ENCODE data around the gene RNASEH2C. TPM values are rescaled to one million over a fixed set of nuclear protein-coding genes. Genes with fewer than 3 reads are reported as not detected.

Gene RNASEH2C
- polyA plus RNA-seq, 1 donor (not counting 4 experiments of a cell fraction or from before 2014, with no cell fraction given), result 18.5 TPM

- DNase-seq (ENCODE audit: low read depth, low spot score), result no peak
- Histone ChIP-seq H3K4me2 (ENCODE audit: control insufficient read depth, extremely low read depth, insufficient read depth, low read depth, low read length) (no peak overlapping the region), H3K9ac (ENCODE audit: control insufficient read depth, extremely low read depth, insufficient read depth, low read length) (no peak overlapping the region), H3K4me1 (ENCODE audit: control insufficient read depth, extremely low read depth, insufficient read depth, low read length) (peaks cover 16% of the 10 kb centered on the region), H3K9me1 (ENCODE audit: control insufficient read depth, extremely low read depth, insufficient read depth, low read length) (no peaks in the 10 kb centered on the region), H3K27ac (ENCODE audit: control insufficient read depth, insufficient read depth, low read length) (no peak overlapping the region), H3K27me3 (ENCODE audit: control insufficient read depth, extremely low read depth, insufficient read depth, low read length) (no peaks in the 10 kb centered on the region), H3K9me3 (ENCODE audit: control insufficient read depth, low read depth, low read length) (no peaks in the 10 kb centered on the region), H3K36me3 (ENCODE audit: control insufficient read depth in 2 of 2, extremely low read depth in 1 of 2, insufficient read depth in 2 of 2, low read length in 2 of 2) (peaks cover 35 to 49% of the 10 kb centered on the region in 2 experiments), H3K4me3 (ENCODE audit: control insufficient read depth in 2 of 3, extremely low read depth in 1 of 3, insufficient read depth in 2 of 3, low read depth in 1 of 3, low read length in 3 of 3) (no peak overlapping the region), H2AFZ (ENCODE audit: control insufficient read depth, low read length) (no peak overlapping the region), H4K20me1 (ENCODE audit: control insufficient read depth, extremely low read depth, insufficient read depth, low read length) (peaks cover 4% of the 10 kb centered on the region), H3K79me2 (ENCODE audit: control insufficient read depth, insufficient read depth, low read length) (peaks cover 36% of the 10 kb centered on the region)
- no peak for FAIRE-seq
- dilution Hi-C loops (cut with MboI; ENCODE audit: extremely low pct_ligation_motif_present, low sequenced_read_pairs), result no loop called here
- TF ChIP-seq CTCF (optimal IDR thresholded peaks at IDR 0.05 in 1 of 3, IDR thresholded peaks at IDR 0.05 in 1 of 3, conservative IDR thresholded peaks at IDR 0.05 in 1 of 3; ENCODE audit: extremely low read depth in 1 of 3, insufficient read depth in 2 of 3, low read length in 3 of 3) (no peak), EZH2 (IDR thresholded peaks at IDR 0.05; ENCODE audit: low read length) (no peak)
These were observed 4.3 kb downstream of the RNASEH2C start for GRCh38 chr11:65716302-65716701.

- FAIRE-seq, result no peak
- H3K4me3 ChIP-seq (ENCODE audit: control insufficient read depth in 2 of 3, extremely low read depth in 1 of 3, insufficient read depth in 2 of 3, low read depth in 1 of 3, low read length in 3 of 3), result no peak overlapping the region
- H3K9me3 ChIP-seq (ENCODE audit: control insufficient read depth, low read depth, low read length), result no peaks in the 10 kb centered on the region
- H3K9me1 ChIP-seq (ENCODE audit: control insufficient read depth, extremely low read depth, insufficient read depth, low read length), result no peaks in the 10 kb centered on the region
- H4K20me1 ChIP-seq (ENCODE audit: control insufficient read depth, extremely low read depth, insufficient read depth, low read length), result peaks cover under 1% of the 10 kb centered on the region
- no peak overlapping the region for H3K4me2 ChIP-seq (ENCODE audit: control insufficient read depth, extremely low read depth, insufficient read depth, low read depth, low read length)
- H3K79me2 ChIP-seq (ENCODE audit: control insufficient read depth, insufficient read depth, low read length), result peaks cover 27% of the 10 kb centered on the region
- H3K4me1 ChIP-seq (ENCODE audit: control insufficient read depth, extremely low read depth, insufficient read depth, low read length), result peaks cover 12% of the 10 kb centered on the region
- no peak for DNase-seq (ENCODE audit: low read depth, low spot score)
- no peak for TF ChIP-seq CTCF (optimal IDR thresholded peaks at IDR 0.05 in 1 of 3, IDR thresholded peaks at IDR 0.05 in 1 of 3, conservative IDR thresholded peaks at IDR 0.05 in 1 of 3; ENCODE audit: extremely low read depth in 1 of 3, insufficient read depth in 2 of 3, low read length in 3 of 3)
- TF ChIP-seq EZH2 (IDR thresholded peaks at IDR 0.05; ENCODE audit: low read length), result no peak
- H3K27me3 ChIP-seq (ENCODE audit: control insufficient read depth, extremely low read depth, insufficient read depth, low read length), result no peaks in the 10 kb centered on the region
- no peak overlapping the region for H2AFZ ChIP-seq (ENCODE audit: control insufficient read depth, low read length)
- H3K36me3 ChIP-seq (ENCODE audit: control insufficient read depth in 2 of 2, extremely low read depth in 1 of 2, insufficient read depth in 2 of 2, low read length in 2 of 2), result peaks cover 35 to 47% of the 10 kb centered on the region in 2 experiments
- dilution Hi-C loops (cut with MboI; ENCODE audit: extremely low pct_ligation_motif_present, low sequenced_read_pairs), result no loop called here
- H3K9ac ChIP-seq (ENCODE audit: control insufficient read depth, extremely low read depth, insufficient read depth, low read length), result no peak overlapping the region
- no peak overlapping the region for H3K27ac ChIP-seq (ENCODE audit: control insufficient read depth, insufficient read depth, low read length)
These were observed 6.2 kb downstream of the RNASEH2C start for GRCh38 chr11:65714433-65714832.

Data from keratinocyte (primary cell).